ENCODE measurements around the gene DNMT1.

Gene DNMT1

DNA sequence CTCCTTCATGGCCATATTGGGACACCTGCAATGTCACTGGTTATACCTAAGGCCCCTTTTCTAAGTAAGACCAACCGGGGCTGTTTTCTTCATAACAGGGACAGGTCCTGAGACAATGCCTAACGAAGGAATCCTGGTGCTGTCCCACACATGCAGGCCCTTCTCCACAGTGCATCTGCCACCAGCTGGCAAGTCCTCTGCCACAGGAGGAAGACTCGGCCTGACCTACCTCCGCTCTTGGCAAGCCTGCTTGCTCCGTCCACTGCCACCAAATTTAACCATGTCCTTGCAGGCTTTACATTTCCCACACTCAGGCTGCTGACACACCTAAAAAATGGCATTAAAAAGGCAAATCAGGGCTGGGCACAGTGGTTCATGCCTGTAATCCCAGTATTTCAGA, 43.2 kb downstream of the DNMT1 start:
- no peak for TF ChIP-seq CTCF (IDR thresholded peaks at IDR 0.05; ENCODE audit: control extremely low read depth, extremely low read depth, low read depth, missing control alignments)
- POLR2A ChIA-PET, result no interaction called here
- no peak for DNase-seq (ENCODE audit: extremely low spot score)
- CTCF ChIA-PET, result no interaction called here

DNA sequence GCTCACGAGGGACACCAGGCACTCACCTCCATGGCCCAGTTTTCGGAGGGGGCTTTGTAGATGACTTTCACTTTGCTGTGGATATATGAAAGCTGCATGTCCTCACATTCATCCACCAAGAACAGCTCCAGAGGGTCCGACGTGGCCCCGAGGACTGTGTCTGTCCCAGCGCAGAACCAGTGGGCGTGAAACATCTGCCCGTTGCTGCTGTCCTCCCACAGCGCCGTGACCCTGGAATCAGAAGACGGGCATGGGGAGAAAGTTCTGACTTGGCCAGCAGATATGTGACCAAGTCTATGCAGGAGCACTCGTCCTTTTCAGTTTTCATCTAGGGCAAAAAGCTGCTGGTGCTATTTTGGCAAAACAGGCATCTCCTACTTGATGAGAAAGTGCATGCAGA, 45.3 kb downstream of the DNMT1 start:
- ChIA-PET POLR2A (no interaction called here), CTCF (no interaction called here)
- no peak for DNase-seq (ENCODE audit: extremely low spot score)
- TF ChIP-seq CTCF (IDR thresholded peaks at IDR 0.05; ENCODE audit: control extremely low read depth, extremely low read depth, low read depth, missing control alignments), result no peak

- DNase-seq (ENCODE audit: extremely low spot score), result no peak
- ChIA-PET POLR2A (no interaction called here), CTCF (no interaction called here)
- no peak for TF ChIP-seq CTCF (IDR thresholded peaks at IDR 0.05; ENCODE audit: control extremely low read depth, extremely low read depth, low read depth, missing control alignments)
These were observed 48.6 kb downstream of the DNMT1 start for GRCh38 chr19:10146142-10146541.

GRCh38 chr19:10145031-10145430, 49.7 kb downstream of the DNMT1 start:
- no peak for TF ChIP-seq CTCF (IDR thresholded peaks at IDR 0.05; ENCODE audit: control extremely low read depth, extremely low read depth, low read depth, missing control alignments)
- CTCF ChIA-PET, result interaction anchor here (1.2 kb wide), 1 partner anchor 13 kb away, joined by 4 read pairs; no protein-coding TSS in a partner anchor
- POLR2A ChIA-PET, result no interaction called here
- DNase-seq (ENCODE audit: extremely low spot score), result no peak

- POLR2A ChIA-PET, result no interaction called here
- no peak for TF ChIP-seq CTCF (IDR thresholded peaks at IDR 0.05; ENCODE audit: control extremely low read depth, extremely low read depth, low read depth, missing control alignments)
These were observed 50.4 kb downstream of the DNMT1 start for GRCh38 chr19:10144361-10144760.

DNA sequence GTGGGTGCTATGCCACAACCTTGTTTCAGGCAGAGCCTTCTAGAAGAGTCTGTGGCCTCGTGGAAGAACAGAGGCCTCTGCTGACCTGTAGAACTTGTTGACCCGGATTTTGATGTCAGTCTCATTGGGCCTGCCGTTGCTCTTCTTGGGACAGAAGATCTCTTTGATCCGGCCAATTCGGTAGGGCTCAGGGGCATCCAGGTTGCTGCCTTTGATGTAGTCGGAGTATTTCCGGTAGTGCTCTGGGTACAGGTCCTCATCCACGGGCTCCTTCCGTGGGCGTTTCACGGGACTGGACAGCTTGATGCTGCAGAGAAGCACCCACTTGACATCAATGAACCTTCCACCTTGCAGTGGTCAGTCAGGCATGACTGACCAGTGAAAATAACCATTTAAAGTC, 51.1 kb downstream of the DNMT1 start:
- DNase-seq (ENCODE audit: extremely low spot score), result no peak
- TF ChIP-seq CTCF (IDR thresholded peaks at IDR 0.05; ENCODE audit: control extremely low read depth, extremely low read depth, low read depth, missing control alignments), result no peak
- ChIA-PET CTCF (interaction anchor here (0.9 to 2.2 kb wide), 6 partner anchors 10 to 115 kb away, joined by 3 to 6 read pairs (median 4); no protein-coding TSS in a partner anchor), POLR2A (interaction anchor here (0.6 kb wide), 1 partner anchor 44 kb away, joined by 6 read pairs; no protein-coding TSS in a partner anchor)

More at GRCh38 chr19:10144361-10144760, 50.4 kb downstream of the DNMT1 start:
- no peak for DNase-seq (ENCODE audit: extremely low spot score)
- CTCF ChIA-PET, result interaction anchor here (1.2 kb wide), 1 partner anchor 12 kb away, joined by 4 read pairs; no protein-coding TSS in a partner anchor
